Right cardiac atrium (tissue), 5 donors: ENCODE results near the gene NOL4L. TPM values are rescaled to one million over a fixed set of nuclear protein-coding genes. Genes with fewer than 3 reads are reported as not detected.

ENCODE experiments used
- ATAC-seq, 2 donors: fragments of 200-7000 bp; cut with Tn5 transposase; one replicate each; pipeline versions ENCODE4 v1.8.0 to v1.9.1; 2020; ENCODE audit warnings: moderate library complexity in 2 of 2, mild to moderate bottlenecking in 1 of 2
- DNase-seq, 3 donors: peaks; one replicate each; pipeline ENCODE4 v3.0.0-alpha.2; 2020
- H3K27ac ChIP-seq: one replicate; pipeline ENCODE4 v1.5.1; 2013; ENCODE audit warnings: mild to moderate bottlenecking, low read length, control low read depth, moderate library complexity
- H3K27me3 ChIP-seq: one replicate; pipeline ENCODE4 v1.6.1; 2013; ENCODE audit not compliant: control insufficient read depth, insufficient read depth
- H3K4me1 ChIP-seq: one replicate; pipeline ENCODE4 v1.6.1; 2013; ENCODE audit warnings: low read length; ENCODE audit not compliant: control insufficient read depth, insufficient read depth
- H3K4me3 ChIP-seq: one replicate; pipeline ENCODE4 v1.5.1; 2013; ENCODE audit warnings: low read length, control low read depth
- H3K9me3 ChIP-seq: one replicate; pipeline ENCODE4 v1.6.1; 2013; ENCODE audit warnings: low read length; ENCODE audit not compliant: control insufficient read depth
- WGBS: extraction: QIAGEN DNeasy Blood & Tissue Kit; methylation state at CpG from one replicate; pipeline ENCODE4 v1.1.7; 2013; 5-methylcytosine and 5-hydroxymethylcytosine counted together
- intact Hi-C, 4 donors: fragments of 100-400 bp; cut with DNase I; formaldehyde crosslinking; loops; one replicate each; pipeline versions ENCODE4 v1.11.0 to v1.14.0; 2022 to 2023
- polyA plus RNA-seq: library from polyadenylated mRNA; stranded (reverse); fragments of 200-250 nt; gene quantifications from one replicate; pipeline ENCODE4 v1.2.3, GENCODE V29; 2013
- total RNA-seq, 4 donors: library from RNA; stranded (reverse); fragmentation: NEBNext Ultra II Directional; extraction: Animal tissue kit (Norgen Biotek cat#: 25700); gene quantifications; one replicate each; pipeline ENCODE4 v1.2.1, GENCODE V29; 2021
- donor health status: healthy with polysubstance abuse.
- donor health status: DM: no; HTN: yes; CAD: no.
- donor health status: DM: no; HTN: no; CAD: no.
- donor health status: DM: no; HTN: yes; CAD: no; lungs with severe emphysema.
- donor health status: DM: yes; HTN: yes; CAD: no.

Gene NOL4L
- total and polyA plus RNA-seq, 5 donors: 6.5 to 10.9 (median 8.3) TPM

GRCh38 chr20:32513031-32513866, 71.9 kb downstream of the NOL4L start:
- no peak for ATAC-seq
- H3K27ac ChIP-seq: no peak overlapping the region
- peaks cover 8% of the 10 kb centered on the region for H3K4me1 ChIP-seq
- H3K9me3 ChIP-seq: no peaks in the 10 kb centered on the region
- H3K4me3 ChIP-seq: no peak overlapping the region
- 87% methylated on average over 18 of the region's 18 CpGs for WGBS
- intact Hi-C loops: no loop called here
- DNase-seq: no peak
- no peaks in the 10 kb centered on the region for H3K27me3 ChIP-seq

GRCh38 chr20:32512047-32512385, 73.1 kb downstream of the NOL4L start:
- no peaks in the 10 kb centered on the region for H3K9me3 ChIP-seq
- WGBS: 86% methylated on average over 3 of the region's 3 CpGs
- ATAC-seq (no peak), DNase-seq (no peak)
- intact Hi-C loops: no loop called here
- H3K27ac ChIP-seq: no peak overlapping the region
- H3K4me1 ChIP-seq: peaks cover 8% of the 10 kb centered on the region
- no peak overlapping the region for H3K4me3 ChIP-seq
- no peaks in the 10 kb centered on the region for H3K27me3 ChIP-seq

- Histone ChIP-seq H3K27ac (no peak overlapping the region), H3K4me1 (peaks cover 5% of the 10 kb centered on the region), H3K9me3 (no peaks in the 10 kb centered on the region), H3K27me3 (no peaks in the 10 kb centered on the region), H3K4me3 (no peak overlapping the region)
- DNase-seq (no peak), ATAC-seq (no peak)
- WGBS: 73% methylated on average over 12 of the region's 12 CpGs
- intact Hi-C loops: no loop called here
Observed at GRCh38 chr20:32511358-32512046, 73.6 kb downstream of the NOL4L start.

- Histone ChIP-seq H3K9me3 (no peaks in the 10 kb centered on the region), H3K4me1 (peaks cover 5% of the 10 kb centered on the region), H3K27me3 (no peaks in the 10 kb centered on the region), H3K4me3 (no peak overlapping the region), H3K27ac (no peak overlapping the region)
- intact Hi-C loops: no loop called here
- ATAC-seq: peak in 1 of 2 donors; percentile 51
- WGBS: 40% methylated on average over 17 of the region's 17 CpGs
- DNase-seq: no peak
Observed at GRCh38 chr20:32510601-32511357, 74.4 kb downstream of the NOL4L start.

- WGBS: 86% methylated on average over 15 of the region's 15 CpGs
- H3K4me1 ChIP-seq: peaks cover 5% of the 10 kb centered on the region
- H3K27ac ChIP-seq: no peak overlapping the region
- no peaks in the 10 kb centered on the region for H3K27me3 ChIP-seq
- intact Hi-C loops: no loop called here
- H3K4me3 ChIP-seq: no peak overlapping the region
- DNase-seq: no peak
- peak; percentile 18 to 20 for ATAC-seq
- H3K9me3 ChIP-seq: no peaks in the 10 kb centered on the region
Observed at GRCh38 chr20:32510120-32510600, 75.0 kb downstream of the NOL4L start.

- ATAC-seq (no peak), DNase-seq (no peak)
- 77% methylated on average over 10 of the region's 10 CpGs for WGBS
- Histone ChIP-seq H3K4me1 (peaks cover 5% of the 10 kb centered on the region), H3K9me3 (no peaks in the 10 kb centered on the region), H3K4me3 (no peak overlapping the region), H3K27ac (no peak overlapping the region), H3K27me3 (no peaks in the 10 kb centered on the region)
- intact Hi-C loops: no loop called here
Observed at GRCh38 chr20:32509639-32510066, 75.5 kb downstream of the NOL4L start.

- Histone ChIP-seq H3K4me1 (peaks cover 5% of the 10 kb centered on the region), H3K27me3 (no peaks in the 10 kb centered on the region), H3K9me3 (no peaks in the 10 kb centered on the region), H3K27ac (no peak overlapping the region), H3K4me3 (no peak overlapping the region)
- DNase-seq (no peak), ATAC-seq (no peak)
- intact Hi-C loops: no loop called here
- WGBS: 76% methylated on average over 3 of the region's 3 CpGs
Observed at GRCh38 chr20:32508775-32509119, 76.4 kb downstream of the NOL4L start.

GRCh38 chr20:32507998-32508774, 76.9 kb downstream of the NOL4L start:
- ATAC-seq (no peak), DNase-seq (no peak)
- Histone ChIP-seq H3K9me3 (no peaks in the 10 kb centered on the region), H3K27ac (no peak overlapping the region), H3K4me1 (peaks cover 5% of the 10 kb centered on the region), H3K27me3 (no peaks in the 10 kb centered on the region), H3K4me3 (no peak overlapping the region)
- WGBS: 86% methylated on average over 11 of the region's 11 CpGs
- intact Hi-C loops: no loop called here

- no peak overlapping the region for H3K27ac ChIP-seq
- WGBS: 74% methylated on average over 3 of the region's 3 CpGs
- ATAC-seq (no peak), DNase-seq (no peak)
- peaks cover 5% of the 10 kb centered on the region for H3K4me1 ChIP-seq
- H3K9me3 ChIP-seq: no peaks in the 10 kb centered on the region
- intact Hi-C loops: no loop called here
- no peak overlapping the region for H3K4me3 ChIP-seq
- no peaks in the 10 kb centered on the region for H3K27me3 ChIP-seq
Observed at GRCh38 chr20:32506721-32507120, 78.4 kb downstream of the NOL4L start.

- no peaks in the 10 kb centered on the region for H3K27me3 ChIP-seq
- no peak overlapping the region for H3K27ac ChIP-seq
- 78% methylated on average over 8 of the region's 8 CpGs for WGBS
- H3K9me3 ChIP-seq: no peaks in the 10 kb centered on the region
- intact Hi-C loops: no loop called here
- H3K4me3 ChIP-seq: no peak overlapping the region
- ATAC-seq: no peak
- DNase-seq: no peak
- peaks cover 4% of the 10 kb centered on the region for H3K4me1 ChIP-seq
Observed at GRCh38 chr20:32505723-32506473, 79.2 kb downstream of the NOL4L start.
